ENCODE results near the gene TYW1.
"Not testable (repeated sequence)": the region's sequence is repeated elsewhere in the genome, so short reads cannot be mapped to it uniquely, and the experiment has no call there.

The TYW1 gene

GRCh38 chr7:67114483-67115246, 118.0 kb downstream of the TYW1 start:
- DNase-seq (ENCODE audit: insufficient read length, low spot score); FAIRE-seq: not testable (repeated sequence)

DNA sequence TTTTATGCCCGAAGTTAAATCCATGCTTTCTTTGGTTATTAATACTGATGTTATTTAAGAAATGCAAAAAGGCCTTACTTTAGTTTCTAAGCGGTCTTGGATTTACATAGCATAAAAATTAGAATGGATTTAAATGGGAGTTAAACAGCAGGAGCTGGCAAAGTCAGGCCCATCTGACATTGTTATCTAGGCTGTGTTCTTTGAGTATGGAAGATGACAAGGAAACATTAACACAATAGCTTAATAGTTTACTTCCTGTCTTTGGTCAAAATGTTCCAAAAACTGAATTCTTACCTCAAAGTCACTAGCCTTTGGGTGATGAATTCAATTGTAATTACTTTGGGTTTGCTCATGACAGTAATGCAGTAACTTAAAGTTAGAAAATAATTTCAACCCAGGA, 123.9 kb downstream of the TYW1 start:
- not testable (repeated sequence) for FAIRE-seq; DNase-seq (ENCODE audit: insufficient read length, low spot score)

DNA sequence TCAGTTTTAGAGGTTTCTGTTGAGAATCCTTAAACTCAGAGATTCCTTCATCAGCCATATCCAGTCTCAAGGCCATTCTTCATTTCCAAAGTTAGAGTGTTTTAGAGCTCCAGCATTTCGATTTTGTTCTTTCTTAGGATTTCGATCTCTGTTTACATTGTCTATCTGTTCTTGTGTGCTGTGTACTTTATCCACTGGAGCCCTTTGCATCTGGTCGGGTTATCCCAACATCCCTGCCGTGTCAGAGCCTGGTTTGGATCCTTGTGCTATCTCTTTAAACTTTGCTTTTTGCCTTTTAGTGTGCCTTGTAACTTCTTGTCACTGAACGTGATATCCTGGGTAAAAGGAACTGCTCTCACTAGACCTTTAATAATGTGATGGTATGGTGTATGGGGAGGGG, 131.6 kb downstream of the TYW1 start:
- not testable (repeated sequence) for DNase-seq (ENCODE audit: insufficient read length, low spot score); FAIRE-seq

GRCh38 chr7:67130766-67131165, 134.1 kb downstream of the TYW1 start:
- FAIRE-seq; DNase-seq (ENCODE audit: insufficient read length, low spot score): not testable (repeated sequence)

- not testable (repeated sequence) for DNase-seq (ENCODE audit: insufficient read length, low spot score); FAIRE-seq
Measured at GRCh38 chr7:67134912-67135311, 138.3 kb downstream of the TYW1 start.

DNA sequence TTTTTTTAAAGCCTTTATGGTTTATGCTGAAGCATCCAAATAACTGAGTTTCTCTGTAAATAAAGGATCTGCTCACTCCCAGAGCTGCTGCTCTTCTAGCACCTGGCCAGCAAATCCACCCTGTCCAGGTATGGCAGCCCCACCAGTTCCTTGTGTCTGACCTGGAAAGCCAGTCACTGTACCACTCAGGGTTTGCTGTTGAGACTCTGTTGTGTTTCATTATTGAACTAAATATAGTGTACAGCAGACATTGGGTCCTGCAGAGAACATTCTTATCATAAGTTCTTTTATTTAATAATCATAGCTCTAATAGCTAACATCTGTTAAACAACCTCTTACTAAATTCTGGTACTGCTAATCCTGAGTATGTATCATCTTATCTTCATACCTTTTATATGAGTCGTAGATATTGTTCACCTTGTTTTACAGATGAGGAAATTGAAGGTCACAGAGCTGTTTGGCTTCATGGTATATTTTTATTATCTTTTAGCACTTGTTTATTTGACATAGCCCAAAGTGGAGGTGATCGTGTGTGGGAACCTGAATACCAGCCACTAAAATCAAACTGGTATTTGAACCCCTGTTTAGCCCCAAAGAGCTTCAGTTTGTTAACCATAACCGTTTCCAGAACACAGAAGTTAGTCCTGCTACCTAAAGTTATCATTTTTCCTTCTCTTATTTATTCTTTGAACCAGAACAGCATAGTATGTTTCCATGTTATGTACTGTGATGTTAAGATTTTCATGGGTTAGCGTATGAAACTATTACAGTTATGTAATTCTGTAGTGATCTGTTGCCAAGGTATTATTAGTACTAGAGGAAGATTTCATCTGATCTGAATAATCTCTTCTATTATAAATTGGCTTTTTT, 139.2 kb downstream of the TYW1 start:
- not testable (repeated sequence) for DNase-seq (ENCODE audit: insufficient read length, low spot score); FAIRE-seq

GRCh38 chr7:67137489-67137888, 140.9 kb downstream of the TYW1 start:
- not testable (repeated sequence) for FAIRE-seq; DNase-seq (ENCODE audit: insufficient read length, low spot score)

DNA sequence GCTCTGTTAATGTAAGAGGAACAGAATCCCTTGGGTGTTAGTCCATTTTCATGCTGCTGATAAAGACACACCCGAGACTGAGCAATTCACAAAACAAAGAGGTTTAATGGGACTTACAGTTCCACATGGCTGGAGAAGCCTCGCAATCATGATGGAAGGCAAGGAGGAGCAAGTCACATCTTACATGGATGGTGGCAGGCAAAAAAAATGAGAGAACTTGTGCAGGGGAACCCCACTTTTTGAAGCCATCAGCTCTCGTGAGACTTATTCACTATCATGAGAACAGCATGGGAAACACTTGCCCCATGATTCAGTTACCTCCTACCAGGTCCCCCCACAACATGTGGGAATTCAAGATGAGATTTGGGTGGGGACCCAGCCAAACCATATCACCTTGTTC, 143.2 kb downstream of the TYW1 start:
- FAIRE-seq; DNase-seq (ENCODE audit: insufficient read length, low spot score): not testable (repeated sequence)

GRCh38 chr7:67141001-67141400, 144.4 kb downstream of the TYW1 start:
- not testable (repeated sequence) for FAIRE-seq; DNase-seq (ENCODE audit: insufficient read length, low spot score)

DNA sequence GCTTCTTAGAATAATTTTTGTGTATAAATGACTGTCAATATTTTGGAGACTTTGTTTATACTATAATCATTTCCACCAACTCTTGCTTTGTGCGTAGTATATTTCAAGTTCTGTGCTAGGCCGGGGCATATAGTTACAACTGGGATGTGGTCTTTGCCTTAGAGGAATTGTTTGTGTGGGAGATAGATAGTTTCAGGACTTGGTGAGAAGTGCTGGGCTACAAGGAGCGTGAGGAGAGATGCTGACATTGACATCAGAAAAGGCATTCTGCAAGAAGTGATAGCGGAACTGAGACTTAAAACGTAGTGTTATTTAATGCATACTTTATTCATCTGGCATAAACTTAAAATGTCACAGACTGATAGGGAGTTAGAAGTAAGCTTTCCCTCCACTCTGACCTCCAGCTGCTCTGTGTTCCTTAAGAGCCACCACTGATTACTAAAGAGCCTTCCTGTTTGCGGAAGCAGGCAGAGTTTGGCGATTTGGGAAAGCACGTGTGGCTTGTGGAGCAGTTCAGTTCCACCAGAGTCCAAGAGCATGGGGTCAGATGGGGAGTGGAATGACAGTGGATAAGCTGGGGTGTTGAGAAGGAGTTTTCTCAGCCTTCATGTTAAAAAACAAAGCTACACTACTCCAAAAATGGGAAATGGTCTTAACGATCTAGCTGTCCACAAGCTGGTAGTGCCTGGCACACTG, 146.6 kb downstream of the TYW1 start:
- DNase-seq (ENCODE audit: insufficient read length, low spot score); FAIRE-seq: not testable (repeated sequence)

DNA sequence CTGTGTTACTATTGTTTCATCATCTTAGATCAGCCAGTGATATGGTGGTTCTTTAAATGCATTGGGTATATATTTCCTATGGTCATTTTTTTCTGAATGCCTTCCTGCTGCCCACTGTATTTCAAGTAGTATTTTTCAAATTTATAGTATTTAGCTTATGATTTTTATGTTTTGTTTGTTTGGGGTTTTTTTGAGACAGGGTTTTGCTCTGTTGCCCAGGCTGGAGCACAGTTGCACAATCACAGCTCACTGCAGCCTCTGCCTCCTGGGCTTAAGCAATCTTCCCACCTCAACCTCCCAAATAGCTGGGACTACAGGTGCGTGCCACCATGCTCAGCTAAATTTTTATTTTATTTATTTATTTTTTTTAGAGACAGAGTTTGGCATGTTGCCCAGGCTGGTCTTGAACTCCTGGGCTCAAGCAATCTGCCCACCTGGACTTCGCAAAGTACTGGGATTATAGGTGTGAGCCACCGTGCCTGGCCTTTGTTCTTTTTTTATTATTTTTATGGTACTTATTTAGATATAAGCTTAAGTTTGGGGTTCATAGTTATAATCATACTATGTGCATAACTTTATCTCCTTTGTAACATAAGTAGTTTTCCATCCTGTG, 149.1 kb downstream of the TYW1 start:
- FAIRE-seq: not testable (repeated sequence)

DNA sequence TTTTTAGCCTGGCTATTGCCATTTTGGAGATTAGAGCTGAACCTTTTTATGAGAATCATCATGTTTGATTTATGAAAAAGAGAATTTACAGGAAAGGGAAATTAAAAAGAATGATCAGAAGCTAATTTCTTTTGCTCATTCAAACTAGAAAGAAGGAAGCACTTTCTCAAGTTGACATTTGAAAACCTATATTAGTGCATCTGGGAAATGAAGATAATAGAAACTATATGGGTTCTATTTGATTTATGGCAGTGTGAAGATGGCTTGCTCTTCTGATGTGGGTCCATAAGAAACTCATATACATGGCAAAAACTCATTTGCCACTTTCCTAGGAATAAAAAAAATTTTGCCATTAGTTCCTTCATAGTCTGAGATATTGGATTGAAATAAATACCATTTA, 152.5 kb downstream of the TYW1 start:
- DNase-seq (ENCODE audit: insufficient read length, low spot score); FAIRE-seq: not testable (repeated sequence)

More for the DNA sequence above, 149.1 kb downstream of the TYW1 start:
- not testable (repeated sequence) for DNase-seq (ENCODE audit: insufficient read length, low spot score)

- DNase-seq (ENCODE audit: insufficient read length, low spot score); FAIRE-seq: not testable (repeated sequence)
Measured at GRCh38 chr7:67154374-67154773, 157.7 kb downstream of the TYW1 start.

DNA sequence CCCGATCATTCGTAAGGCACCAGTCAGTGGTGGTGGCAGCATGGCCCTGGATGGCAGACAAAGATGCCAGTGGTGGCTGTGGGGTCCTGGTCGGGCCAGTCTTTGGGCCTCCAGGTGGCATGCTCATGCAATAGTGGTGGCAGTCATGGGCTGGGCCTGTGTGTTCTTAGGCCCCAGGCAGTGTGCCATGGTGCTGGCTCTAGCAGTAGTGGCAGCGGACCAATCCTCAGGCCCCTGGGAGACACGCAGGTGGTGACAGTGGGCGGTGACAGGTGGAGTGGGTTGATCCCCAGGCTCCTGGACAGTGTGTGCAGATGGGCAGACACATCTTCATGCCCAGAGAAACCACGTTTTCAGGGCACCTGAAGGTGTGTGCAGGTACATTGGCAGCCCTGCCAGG, 159.4 kb downstream of the TYW1 start:
- FAIRE-seq: not testable (repeated sequence)

GRCh38 chr7:67163285-67163684, 166.7 kb downstream of the TYW1 start:
- DNase-seq (ENCODE audit: insufficient read length, low spot score); FAIRE-seq: not testable (repeated sequence)

More for the DNA sequence above, 159.4 kb downstream of the TYW1 start:
- not testable (repeated sequence) for DNase-seq (ENCODE audit: insufficient read length, low spot score)

DNA sequence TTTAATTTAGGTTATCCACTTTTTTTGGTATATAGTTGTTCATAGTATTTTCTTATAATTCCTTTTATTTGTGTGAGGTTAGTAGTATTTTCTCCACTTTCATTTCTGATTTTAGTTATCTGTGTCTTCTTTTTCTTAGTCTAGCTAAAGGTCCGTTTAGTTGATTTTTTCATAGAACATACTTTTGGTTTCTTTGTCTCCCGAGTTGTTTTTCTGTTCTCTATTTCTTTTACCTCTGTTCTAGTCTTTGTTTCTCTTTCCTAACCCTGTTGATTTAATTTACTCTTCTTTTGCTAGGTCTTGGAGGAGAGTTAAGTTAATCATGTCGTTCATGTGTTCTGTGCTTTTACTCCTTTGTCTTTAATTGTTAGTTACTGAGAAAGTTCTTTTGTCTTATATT, 174.5 kb downstream of the TYW1 start:
- DNase-seq (ENCODE audit: insufficient read length, low spot score); FAIRE-seq: not testable (repeated sequence)

DNA sequence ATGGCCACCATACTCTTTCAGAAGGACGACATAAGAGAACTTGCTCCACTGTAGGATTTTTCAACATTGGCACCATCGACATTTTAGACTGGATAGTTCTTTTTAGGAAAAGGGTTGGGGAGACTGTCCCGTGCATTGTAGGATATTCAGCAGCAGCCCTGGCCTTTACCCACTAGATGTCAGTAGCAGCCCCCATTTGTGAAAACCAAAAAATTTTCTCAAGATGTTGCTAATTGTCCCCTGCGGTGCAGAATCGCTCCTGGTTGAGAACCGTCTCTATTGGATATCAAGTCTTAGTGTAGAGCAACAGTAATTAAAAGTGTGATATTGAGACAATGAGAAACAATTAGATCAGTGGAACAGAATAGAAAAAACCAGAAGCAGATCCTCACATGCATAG, 180.1 kb downstream of the TYW1 start:
- not testable (repeated sequence) for FAIRE-seq; DNase-seq (ENCODE audit: insufficient read length, low spot score)

GRCh38 chr7:67178915-67179688, 182.5 kb downstream of the TYW1 start:
- not testable (repeated sequence) for DNase-seq (ENCODE audit: insufficient read length, low spot score)

More at GRCh38 chr7:67178915-67179688, 182.5 kb downstream of the TYW1 start:
- not testable (repeated sequence) for FAIRE-seq
